PFSK-1 (cell line): ENCODE measurements around the gene TMEM26.

Experiments used
- FOXP2 ChIP-seq: optimal IDR thresholded peaks from 2 replicates; pipeline ENCODE3; 2011; ENCODE audit warnings: borderline replicate concordance, control low read depth, inconsistent platforms; ENCODE audit not compliant: insufficient read depth; ENCODE audit errors: extremely low read length, extremely low read depth
- POLR2AphosphoS5 ChIP-seq: IDR thresholded peaks from 2 replicates; pipeline ENCODE4 v1.6.1; 2012; ENCODE audit warnings: low read depth, mild to moderate bottlenecking, control low read depth, low read length, moderate library complexity
- SIN3A ChIP-seq: IDR thresholded peaks from 2 replicates; pipeline ENCODE4 v1.6.1; 2012; ENCODE audit warnings: mild to moderate bottlenecking, low read length, moderate library complexity, borderline replicate concordance; ENCODE audit not compliant: insufficient read depth
- TAF1 ChIP-seq: IDR thresholded peaks from 2 replicates; pipeline ENCODE4 v1.6.1; 2012; ENCODE audit warnings: low read length, control low read depth, borderline replicate concordance; ENCODE audit not compliant: insufficient read depth
- TF ChIP-seq, protein P1 (sequence below), 2 experiments: IDR thresholded peaks; 2 replicates each; pipeline versions ENCODE4 v1.6.1 to v1.8.0; 2011 to 2012; ENCODE audit warnings: low read depth in 2 of 2, low read length in 2 of 2, control low read depth in 1 of 2, inconsistent platforms in 1 of 2, mild to moderate bottlenecking in 1 of 2, moderate library complexity in 1 of 2; ENCODE audit not compliant: insufficient read depth in 1 of 2

Gene TMEM26

GRCh38 chr10:61486251-61486650, 33.1 kb upstream of the TMEM26 start:
- TF ChIP-seq SIN3A (no peak), FOXP2 (no peak), TAF1 (no peak), POLR2AphosphoS5 (no peak)
- TF ChIP-seq, protein P1, sequence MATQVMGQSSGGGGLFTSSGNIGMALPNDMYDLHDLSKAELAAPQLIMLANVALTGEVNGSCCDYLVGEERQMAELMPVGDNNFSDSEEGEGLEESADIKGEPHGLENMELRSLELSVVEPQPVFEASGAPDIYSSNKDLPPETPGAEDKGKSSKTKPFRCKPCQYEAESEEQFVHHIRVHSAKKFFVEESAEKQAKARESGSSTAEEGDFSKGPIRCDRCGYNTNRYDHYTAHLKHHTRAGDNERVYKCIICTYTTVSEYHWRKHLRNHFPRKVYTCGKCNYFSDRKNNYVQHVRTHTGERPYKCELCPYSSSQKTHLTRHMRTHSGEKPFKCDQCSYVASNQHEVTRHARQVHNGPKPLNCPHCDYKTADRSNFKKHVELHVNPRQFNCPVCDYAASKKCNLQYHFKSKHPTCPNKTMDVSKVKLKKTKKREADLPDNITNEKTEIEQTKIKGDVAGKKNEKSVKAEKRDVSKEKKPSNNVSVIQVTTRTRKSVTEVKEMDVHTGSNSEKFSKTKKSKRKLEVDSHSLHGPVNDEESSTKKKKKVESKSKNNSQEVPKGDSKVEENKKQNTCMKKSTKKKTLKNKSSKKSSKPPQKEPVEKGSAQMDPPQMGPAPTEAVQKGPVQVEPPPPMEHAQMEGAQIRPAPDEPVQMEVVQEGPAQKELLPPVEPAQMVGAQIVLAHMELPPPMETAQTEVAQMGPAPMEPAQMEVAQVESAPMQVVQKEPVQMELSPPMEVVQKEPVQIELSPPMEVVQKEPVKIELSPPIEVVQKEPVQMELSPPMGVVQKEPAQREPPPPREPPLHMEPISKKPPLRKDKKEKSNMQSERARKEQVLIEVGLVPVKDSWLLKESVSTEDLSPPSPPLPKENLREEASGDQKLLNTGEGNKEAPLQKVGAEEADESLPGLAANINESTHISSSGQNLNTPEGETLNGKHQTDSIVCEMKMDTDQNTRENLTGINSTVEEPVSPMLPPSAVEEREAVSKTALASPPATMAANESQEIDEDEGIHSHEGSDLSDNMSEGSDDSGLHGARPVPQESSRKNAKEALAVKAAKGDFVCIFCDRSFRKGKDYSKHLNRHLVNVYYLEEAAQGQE (IDR thresholded peaks at IDR 0.05; ENCODE audit: insufficient read depth in 1 of 2, low read depth in 2 of 2, low read length in 2 of 2) = no peak

DNA sequence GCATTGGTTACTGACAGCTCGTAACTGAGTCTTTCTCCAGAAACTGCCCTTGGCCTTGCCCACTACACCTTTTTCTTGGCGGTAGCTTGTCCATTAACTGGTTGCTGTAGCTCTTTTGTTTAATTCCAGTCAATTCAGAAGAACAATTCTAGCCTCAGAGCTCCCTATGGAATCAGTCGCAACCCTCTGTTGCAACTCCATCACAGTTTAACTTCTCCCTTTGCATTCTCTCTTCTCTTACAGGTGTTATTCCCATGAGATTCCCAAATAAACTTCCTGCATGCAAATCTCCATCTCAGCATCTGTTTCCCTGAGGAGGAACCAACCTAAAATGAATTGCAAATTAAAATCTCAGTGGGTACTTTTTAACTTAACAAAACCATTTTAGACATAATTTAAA, 28.4 kb upstream of the TMEM26 start:
- TF ChIP-seq SIN3A = no peak

GRCh38 chr10:61480208-61480607, 27.0 kb upstream of the TMEM26 start:
- TF ChIP-seq, protein P1 (IDR thresholded peaks at IDR 0.05; ENCODE audit: insufficient read depth in 1 of 2, low read depth in 2 of 2, low read length in 2 of 2) = no peak
- no peak for TF ChIP-seq SIN3A
- TF ChIP-seq FOXP2 = no peak
- TF ChIP-seq POLR2AphosphoS5 = no peak

DNA sequence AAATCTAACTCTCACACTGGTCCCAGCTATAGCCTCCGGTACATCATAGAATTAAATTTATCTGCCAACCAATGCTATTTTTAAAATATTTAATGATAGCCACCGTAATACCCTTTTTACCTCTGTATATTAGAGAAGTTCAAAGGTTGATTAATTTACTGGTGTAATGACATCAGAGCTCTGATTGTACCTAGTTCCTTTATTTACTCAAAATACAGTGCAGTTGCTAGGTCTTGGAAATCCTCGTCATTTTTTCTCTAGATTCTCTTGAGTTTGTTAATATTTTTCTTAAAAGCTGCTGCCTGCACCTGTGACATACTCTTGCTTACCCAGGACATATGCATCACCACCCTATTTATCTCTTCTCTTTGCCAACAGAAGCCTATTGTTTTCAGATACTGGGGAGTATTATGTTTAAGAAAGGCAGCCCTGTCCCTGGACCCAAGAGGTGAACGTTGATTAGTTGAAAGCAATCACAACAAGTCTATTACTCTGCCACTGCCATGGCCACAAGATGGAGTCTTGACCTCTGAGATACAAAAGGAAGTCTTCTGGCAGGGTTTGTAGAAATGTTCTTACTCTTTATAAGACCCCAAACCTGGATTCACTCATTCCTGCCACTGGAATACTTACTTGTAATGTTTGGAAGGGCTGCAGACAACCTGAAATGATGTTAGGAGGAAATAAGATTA, 25.6 kb upstream of the TMEM26 start:
- TF ChIP-seq SIN3A (no peak), TAF1 (no peak), FOXP2 (no peak), POLR2AphosphoS5 (no peak)
- TF ChIP-seq, protein P1 (IDR thresholded peaks at IDR 0.05; ENCODE audit: insufficient read depth in 1 of 2, low read depth in 2 of 2, low read length in 2 of 2) = no peak

DNA sequence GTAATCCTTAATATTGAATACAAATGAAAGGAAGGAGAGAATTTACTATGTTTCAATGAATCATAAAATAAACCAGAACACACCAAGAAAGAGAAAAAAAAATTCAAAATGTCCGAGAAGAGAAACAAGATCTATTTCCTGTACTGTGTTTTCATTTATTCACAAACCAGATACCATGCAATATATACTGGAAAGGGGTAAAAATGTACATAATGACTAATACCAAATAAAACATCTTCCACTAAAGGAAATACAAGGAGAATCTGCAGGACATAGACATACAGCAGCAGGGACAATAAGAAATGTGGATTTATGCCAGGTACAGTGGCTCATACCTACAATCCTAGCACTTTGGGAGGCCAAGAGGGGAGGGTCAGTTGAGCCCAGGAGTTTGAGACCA, 24.3 kb upstream of the TMEM26 start:
- TF ChIP-seq POLR2AphosphoS5 = no peak
- no peak for TF ChIP-seq SIN3A
- TF ChIP-seq, protein P1 (IDR thresholded peaks at IDR 0.05; ENCODE audit: insufficient read depth in 1 of 2, low read depth in 2 of 2, low read length in 2 of 2) = no peak
- TF ChIP-seq FOXP2 = no peak
- TF ChIP-seq TAF1 = no peak
